ENCODE measurements around the gene FUT2. TPM values are rescaled to one million over a fixed set of nuclear protein-coding genes. Genes with fewer than 3 reads are reported as not detected.

The FUT2 gene
- polyA plus RNA-seq, 3 donors: not detected

DNA sequence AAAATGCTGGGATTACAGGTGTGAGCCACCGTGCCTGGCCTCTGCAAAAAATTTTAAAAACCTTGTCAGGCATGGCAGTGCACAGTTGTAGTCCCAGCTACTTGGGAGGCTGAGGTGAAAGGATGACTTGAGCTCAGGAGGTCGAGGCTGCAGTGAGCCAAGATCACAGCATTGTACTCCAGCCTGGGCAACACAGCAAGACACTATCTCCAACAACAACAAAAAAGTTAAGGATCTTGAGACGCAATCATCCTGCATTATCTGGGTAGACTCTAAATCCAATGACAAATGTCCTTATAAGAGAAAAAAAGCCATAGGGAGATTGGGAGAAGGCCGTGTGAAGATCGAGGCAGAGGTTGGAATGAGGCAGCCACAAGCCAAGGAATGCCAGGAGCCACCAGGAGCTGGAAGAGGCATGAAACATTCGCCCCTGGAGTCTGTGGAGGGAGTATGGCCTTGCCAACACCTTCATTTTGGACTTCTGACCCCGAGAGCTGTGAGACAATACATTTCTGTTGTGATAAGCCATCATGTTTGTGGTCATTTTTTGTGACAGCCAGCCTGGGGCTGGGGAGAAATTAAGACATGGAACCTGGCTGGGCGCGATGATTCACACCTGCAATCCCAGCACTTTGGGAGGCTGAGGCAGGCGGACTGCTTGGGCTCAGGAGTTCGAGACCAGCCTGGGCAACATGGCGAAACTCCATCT, 44.6 kb upstream of the FUT2 start:
- Histone ChIP-seq H3K4me1 (ENCODE audit: control insufficient read depth in 1 of 2, insufficient read depth in 2 of 2, low read length in 2 of 2) (peaks cover 22 to 33% of the 10 kb centered on the region in 2 donors), H2AFZ (ENCODE audit: insufficient read depth, low read depth, low read length, poor library complexity, severe bottlenecking) (no peak overlapping the region), H3K4me3 (replicated peaks in 1 of 3; ENCODE audit: low read depth in 2 of 3, low read length in 3 of 3) (no peak overlapping the region), H4K20me1 (ENCODE audit: insufficient read depth, low read length) (no peaks in the 10 kb centered on the region), H3K79me2 (ENCODE audit: insufficient read depth, low read length) (no peaks in the 10 kb centered on the region), H3K27me3 (ENCODE audit: control insufficient read depth in 2 of 2, insufficient read depth in 2 of 2, low read length in 2 of 2) (no peaks in the 10 kb centered on the region), H3K27ac (ENCODE audit: low read depth in 1 of 2, low read length in 2 of 2) (no peak overlapping the region), H3K9ac (ENCODE audit: insufficient read depth, low read length, poor library complexity, severe bottlenecking) (no peak overlapping the region), H3K9me3 (replicated peaks in 1 of 2; ENCODE audit: control insufficient read depth in 1 of 2, insufficient read depth in 1 of 2, low read length in 2 of 2) (no peaks in the 10 kb centered on the region), H3K36me3 (replicated peaks in 1 of 2; ENCODE audit: control insufficient read depth in 1 of 2, insufficient read depth in 2 of 2, low read length in 2 of 2) (no peaks in the 10 kb centered on the region), H3K4me2 (replicated peaks; ENCODE audit: extremely low read depth, low read length, poor library complexity, severe bottlenecking) (no peak overlapping the region)
- DNase-seq: no peak
- WGBS (ENCODE audit: insufficient coverage): 98% methylated on average over 6 of the region's 12 CpGs
- Mint-ChIP-seq H3K27ac (peak overlapping the region in 2 of 7 donors; percentile 20 to 31), H3K9me3 (peaks cover 0 to 3% (median 0%) of the 10 kb centered on the region in 7 donors), H3K4me3 (no peak overlapping the region), H3K27me3 (ENCODE audit: low read depth in 3 of 3) (peaks cover 5 to 18% (median 9%) of the 10 kb centered on the region in 3 donors), H3K4me1 (peaks cover 37% of the 10 kb centered on the region), H3K36me3 (peaks cover 0 to 3% of the 10 kb centered on the region in 2 donors)
- TF ChIP-seq, protein P1, sequence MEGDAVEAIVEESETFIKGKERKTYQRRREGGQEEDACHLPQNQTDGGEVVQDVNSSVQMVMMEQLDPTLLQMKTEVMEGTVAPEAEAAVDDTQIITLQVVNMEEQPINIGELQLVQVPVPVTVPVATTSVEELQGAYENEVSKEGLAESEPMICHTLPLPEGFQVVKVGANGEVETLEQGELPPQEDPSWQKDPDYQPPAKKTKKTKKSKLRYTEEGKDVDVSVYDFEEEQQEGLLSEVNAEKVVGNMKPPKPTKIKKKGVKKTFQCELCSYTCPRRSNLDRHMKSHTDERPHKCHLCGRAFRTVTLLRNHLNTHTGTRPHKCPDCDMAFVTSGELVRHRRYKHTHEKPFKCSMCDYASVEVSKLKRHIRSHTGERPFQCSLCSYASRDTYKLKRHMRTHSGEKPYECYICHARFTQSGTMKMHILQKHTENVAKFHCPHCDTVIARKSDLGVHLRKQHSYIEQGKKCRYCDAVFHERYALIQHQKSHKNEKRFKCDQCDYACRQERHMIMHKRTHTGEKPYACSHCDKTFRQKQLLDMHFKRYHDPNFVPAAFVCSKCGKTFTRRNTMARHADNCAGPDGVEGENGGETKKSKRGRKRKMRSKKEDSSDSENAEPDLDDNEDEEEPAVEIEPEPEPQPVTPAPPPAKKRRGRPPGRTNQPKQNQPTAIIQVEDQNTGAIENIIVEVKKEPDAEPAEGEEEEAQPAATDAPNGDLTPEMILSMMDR (IDR thresholded peaks at IDR 0.05): no peak
- intact Hi-C loops (cut with micrococcal nuclease): no loop called here

DNA sequence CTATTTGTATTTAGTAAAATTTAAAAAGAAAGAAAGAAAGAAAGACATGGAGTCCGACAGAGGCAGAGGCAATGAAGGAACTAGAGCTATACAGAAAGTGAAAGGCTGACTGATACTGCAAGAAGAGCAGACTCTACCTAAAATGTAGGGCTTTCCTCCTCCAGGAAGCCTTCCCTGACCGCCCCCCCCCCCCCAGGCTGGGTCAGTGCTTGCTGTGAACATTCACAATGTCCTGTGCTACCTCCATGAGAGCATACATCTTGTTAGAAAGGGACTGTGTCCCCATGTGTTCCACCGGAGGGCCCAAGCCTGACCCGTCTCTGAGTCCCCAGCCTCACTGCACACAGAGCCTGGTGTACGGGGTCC, 44.1 kb upstream of the FUT2 start:
- no peak overlapping the region for H3K27ac ChIP-seq (ENCODE audit: low read depth in 1 of 2, low read length in 2 of 2)
- H4K20me1 ChIP-seq (ENCODE audit: insufficient read depth, low read length): no peaks in the 10 kb centered on the region
- H3K4me2 ChIP-seq (replicated peaks; ENCODE audit: extremely low read depth, low read length, poor library complexity, severe bottlenecking): no peak overlapping the region
- intact Hi-C loops (cut with micrococcal nuclease): no loop called here
- TF ChIP-seq, protein P1 (IDR thresholded peaks at IDR 0.05): no peak
- no peaks in the 10 kb centered on the region for H3K27me3 ChIP-seq (ENCODE audit: control insufficient read depth in 2 of 2, insufficient read depth in 2 of 2, low read length in 2 of 2)
- peaks cover 0 to 3% (median 0%) of the 10 kb centered on the region in 7 donors for H3K9me3 Mint-ChIP-seq
- H3K9ac ChIP-seq (ENCODE audit: insufficient read depth, low read length, poor library complexity, severe bottlenecking): no peak overlapping the region
- H3K4me3 ChIP-seq (replicated peaks in 1 of 3; ENCODE audit: low read depth in 2 of 3, low read length in 3 of 3): no peak overlapping the region
- H3K27ac Mint-ChIP-seq: peak overlapping the region in 3 of 7 donors; percentile 31 to 52 (median 42)
- H3K9me3 ChIP-seq (replicated peaks in 1 of 2; ENCODE audit: control insufficient read depth in 1 of 2, insufficient read depth in 1 of 2, low read length in 2 of 2): no peaks in the 10 kb centered on the region
- H3K4me3 Mint-ChIP-seq: no peak overlapping the region
- H3K79me2 ChIP-seq (ENCODE audit: insufficient read depth, low read length): no peaks in the 10 kb centered on the region
- DNase-seq: no peak
- H3K4me1 ChIP-seq (ENCODE audit: control insufficient read depth in 1 of 2, insufficient read depth in 2 of 2, low read length in 2 of 2): peaks cover 18 to 28% of the 10 kb centered on the region in 2 donors
- peaks cover 0 to 3% of the 10 kb centered on the region in 2 donors for H3K36me3 Mint-ChIP-seq
- H2AFZ ChIP-seq (ENCODE audit: insufficient read depth, low read depth, low read length, poor library complexity, severe bottlenecking): no peak overlapping the region
- no peaks in the 10 kb centered on the region for H3K36me3 ChIP-seq (replicated peaks in 1 of 2; ENCODE audit: control insufficient read depth in 1 of 2, insufficient read depth in 2 of 2, low read length in 2 of 2)
- WGBS (ENCODE audit: insufficient coverage): 78% methylated on average over 5 of the region's 5 CpGs
- H3K4me1 Mint-ChIP-seq: peaks cover 36% of the 10 kb centered on the region
- peaks cover 6 to 17% (median 6%) of the 10 kb centered on the region in 3 donors for H3K27me3 Mint-ChIP-seq (ENCODE audit: low read depth in 3 of 3)

Data from CD14-positive monocyte (primary cell).